ENCODE data around the gene SIRT1. TPM values are rescaled to one million over a fixed set of nuclear protein-coding genes. Genes with fewer than 3 reads are reported as not detected.
"Not testable (repeated sequence)": the region's sequence is repeated elsewhere in the genome, so short reads cannot be mapped to it uniquely, and the experiment has no call there.

The SIRT1 gene
- total RNA-seq, 4 donors from 2014 or later, result 18.8 to 26.3 (median 20.7) TPM

- TF ChIP-seq CTCF (IDR thresholded peaks at IDR 0.05) (no peak), POLR2AphosphoS5 (IDR thresholded peaks at IDR 0.05) (no peak), POLR2A (IDR thresholded peaks at IDR 0.05) (no peak), EP300 (IDR thresholded peaks at IDR 0.05) (no peak)
- H3K36me3 ChIP-seq, result peaks cover 56% of the 10 kb centered on the region
- WGBS, result 84% methylated on average over 1 of the region's 1 CpG
Observed at GRCh38 chr10:67936416-67936815, 52.0 kb downstream of the SIRT1 start.

GRCh38 chr10:67943917-67944316 lies 59.5 kb downstream of the SIRT1 start:
- DNase-seq (ENCODE audit: low spot score in 2 of 2), result no peak
- H3K27me3 ChIP-seq, result no peaks in the 10 kb centered on the region
- 100% methylated on average over 1 of the region's 2 CpGs for WGBS
- H3K4me3 ChIP-seq, result no peak overlapping the region
- no peaks in the 10 kb centered on the region for H3K9me3 ChIP-seq
- TF ChIP-seq CTCF (IDR thresholded peaks at IDR 0.05), result no peak
- no peak for TF ChIP-seq POLR2AphosphoS5 (IDR thresholded peaks at IDR 0.05)
- no peak for TF ChIP-seq EP300 (IDR thresholded peaks at IDR 0.05)
- no peak for TF ChIP-seq POLR2A (IDR thresholded peaks at IDR 0.05)
- H3K36me3 ChIP-seq, result peaks cover 57% of the 10 kb centered on the region
- no peaks in the 10 kb centered on the region for H3K4me1 ChIP-seq
- H3K27ac ChIP-seq, result no peak overlapping the region

More at GRCh38 chr10:67936416-67936815, 52.0 kb downstream of the SIRT1 start:
- H3K27ac ChIP-seq, result no peak overlapping the region
- no peaks in the 10 kb centered on the region for H3K4me1 ChIP-seq
- no peaks in the 10 kb centered on the region for H3K9me3 ChIP-seq
- no peak overlapping the region for H3K4me3 ChIP-seq
- H3K27me3 ChIP-seq, result no peaks in the 10 kb centered on the region
- no peak for DNase-seq (ENCODE audit: low spot score in 2 of 2)

- DNase-seq (ENCODE audit: low spot score in 2 of 2), result no peak
- no peaks in the 10 kb centered on the region for H3K27me3 ChIP-seq
- H3K4me1 ChIP-seq, result no peaks in the 10 kb centered on the region
- TF ChIP-seq CTCF (IDR thresholded peaks at IDR 0.05) (no peak), EP300 (IDR thresholded peaks at IDR 0.05) (no peak), POLR2A (IDR thresholded peaks at IDR 0.05) (no peak), POLR2AphosphoS5 (IDR thresholded peaks at IDR 0.05) (no peak)
- no peaks in the 10 kb centered on the region for H3K9me3 ChIP-seq
- WGBS, result 97% methylated on average over 6 of the region's 6 CpGs
- peaks cover 31% of the 10 kb centered on the region for H3K36me3 ChIP-seq
- H3K4me3 ChIP-seq, result no peak overlapping the region
- no peak overlapping the region for H3K27ac ChIP-seq
Observed at GRCh38 chr10:67955614-67956013, 71.2 kb downstream of the SIRT1 start.

- TF ChIP-seq POLR2AphosphoS5 (IDR thresholded peaks at IDR 0.05), result no peak
- TF ChIP-seq EP300 (IDR thresholded peaks at IDR 0.05), result no peak
- TF ChIP-seq POLR2A (IDR thresholded peaks at IDR 0.05), result no peak
- TF ChIP-seq CTCF (IDR thresholded peaks at IDR 0.05), result no peak
- H3K27me3 ChIP-seq, result no peaks in the 10 kb centered on the region
- H3K4me3 ChIP-seq, result no peak overlapping the region
- H3K36me3 ChIP-seq, result peaks cover 7% of the 10 kb centered on the region
- H3K9me3 ChIP-seq, result no peaks in the 10 kb centered on the region
- 91% methylated on average over 8 of the region's 8 CpGs for WGBS
- no peak overlapping the region for H3K27ac ChIP-seq
- no peaks in the 10 kb centered on the region for H3K4me1 ChIP-seq
- DNase-seq (ENCODE audit: low spot score in 2 of 2), result no peak
Observed at GRCh38 chr10:67959839-67960476, 75.5 kb downstream of the SIRT1 start.

GRCh38 chr10:67965456-67965855 lies 81.0 kb downstream of the SIRT1 start:
- H3K36me3 ChIP-seq, result peaks cover 18% of the 10 kb centered on the region

GRCh38 chr10:67966035-67966434 lies 81.6 kb downstream of the SIRT1 start:
- H3K4me1 ChIP-seq; DNase-seq (ENCODE audit: low spot score in 2 of 2); H3K27ac ChIP-seq; H3K27me3 ChIP-seq; H3K9me3 ChIP-seq; H3K4me3 ChIP-seq: not testable (repeated sequence)
- 79% methylated on average over 4 of the region's 4 CpGs for WGBS
- H3K36me3 ChIP-seq, result peaks cover 18% of the 10 kb centered on the region

More at GRCh38 chr10:67965456-67965855, 81.0 kb downstream of the SIRT1 start:
- H3K4me3 ChIP-seq, result no peak overlapping the region
- TF ChIP-seq POLR2AphosphoS5 (IDR thresholded peaks at IDR 0.05), result no peak
- no peak for TF ChIP-seq CTCF (IDR thresholded peaks at IDR 0.05)
- TF ChIP-seq EP300 (IDR thresholded peaks at IDR 0.05), result no peak
- no peak for TF ChIP-seq POLR2A (IDR thresholded peaks at IDR 0.05)
- 97% methylated on average over 2 of the region's 2 CpGs for WGBS
- H3K9me3 ChIP-seq, result no peaks in the 10 kb centered on the region
- no peaks in the 10 kb centered on the region for H3K4me1 ChIP-seq
- H3K27me3 ChIP-seq, result no peaks in the 10 kb centered on the region
- DNase-seq (ENCODE audit: low spot score in 2 of 2), result no peak
- no peak overlapping the region for H3K27ac ChIP-seq
